GM20000 (cell line): ENCODE data around the gene HYDIN.

Experiments
- DNase-seq: peaks from one replicate; pipeline ENCODE4 v3.0.0; 2012; ENCODE audit warnings: low spot score
- CTCF ChIP-seq: IDR thresholded peaks from 2 replicates; pipeline ENCODE4 v1.5.1; 2012; ENCODE audit warnings: mild to moderate bottlenecking, control low read depth; ENCODE audit errors: extremely low read depth, missing control alignments

HYDIN gene

GRCh38 chr16:71247478-71247877 lies 17.0 kb upstream of the HYDIN start:
- TF ChIP-seq CTCF, result no peak
- no peak for DNase-seq

- TF ChIP-seq CTCF, result no peak
- no peak for DNase-seq
These were observed 15.8 kb upstream of the HYDIN start for GRCh38 chr16:71246309-71246708.

GRCh38 chr16:71244521-71244920 lies 14.0 kb upstream of the HYDIN start:
- TF ChIP-seq CTCF, result no peak
- DNase-seq, result no peak

- no peak for TF ChIP-seq CTCF
- no peak for DNase-seq
These were observed 12.1 kb upstream of the HYDIN start for GRCh38 chr16:71242601-71243000.

GRCh38 chr16:71242036-71242435 lies 11.5 kb upstream of the HYDIN start:
- no peak for DNase-seq
- TF ChIP-seq CTCF, result no peak

GRCh38 chr16:71229344-71229743 lies 1.2 kb downstream of the HYDIN start:
- no peak for DNase-seq
- TF ChIP-seq CTCF, result no peak

- no peak for DNase-seq
- TF ChIP-seq CTCF, result no peak
These were observed 4.0 kb downstream of the HYDIN start for GRCh38 chr16:71226229-71227141.
